Neural cell (in vitro differentiated cells): ENCODE results near the gene SMTNL1.

Experiments
- CTCF ChIP-seq: fragments of 450-650 bp; IDR thresholded peaks from 2 replicates; pipeline ENCODE4 v1.5.1; 2014; ENCODE audit warnings: antibody characterized with exemption, mild to moderate bottlenecking, moderate library complexity; ENCODE audit not compliant: poor library complexity, severe bottlenecking
- EP300 ChIP-seq: fragments of 450-650 bp; conservative IDR thresholded peaks from 2 replicates; pipeline ENCODE4 v1.6.1; 2014; ENCODE audit warnings: antibody characterized with exemption, mild to moderate bottlenecking, moderate library complexity; ENCODE audit not compliant: poor library complexity, severe bottlenecking
- EZH2 ChIP-seq: fragments of 200-600, 300-800 bp; shearing (Covaris generic), sonication (generic); IDR thresholded peaks from 2 replicates; pipeline ENCODE4 v1.6.1; 2014; ENCODE audit warnings: antibody characterized with exemption, low read length, borderline replicate concordance, mild to moderate bottlenecking; ENCODE audit not compliant: insufficient read depth, poor library complexity, severe bottlenecking
- MXI1 ChIP-seq: fragments of 450-650 bp; conservative IDR thresholded peaks from 2 replicates; pipeline ENCODE4 v1.6.1; 2014; ENCODE audit warnings: antibody characterized with exemption, mild to moderate bottlenecking; ENCODE audit not compliant: poor library complexity, severe bottlenecking
- POLR2AphosphoS5 ChIP-seq: IDR thresholded peaks from 2 replicates; pipeline ENCODE4 v1.6.1; 2012
- RAD21 ChIP-seq: fragments of 450-650 bp; conservative IDR thresholded peaks from 2 replicates; pipeline ENCODE4 v1.6.1; 2014; ENCODE audit warnings: antibody characterized with exemption, mild to moderate bottlenecking, moderate library complexity
- REST ChIP-seq: IDR thresholded peaks from 2 replicates; pipeline ENCODE4 v1.6.1; 2012; ENCODE audit warnings: borderline replicate concordance
- SMC3 ChIP-seq: fragments of 450-650 bp; conservative IDR thresholded peaks from 2 replicates; pipeline ENCODE4 v1.6.1; 2014; ENCODE audit warnings: antibody characterized with exemption, mild to moderate bottlenecking, moderate library complexity; ENCODE audit not compliant: poor library complexity
- TAF1 ChIP-seq: IDR thresholded peaks from 2 replicates; pipeline ENCODE4 v1.6.1; 2012; ENCODE audit warnings: low read depth

- TF ChIP-seq CTCF (no peak), RAD21 (no peak), EP300 (no peak), REST (no peak), POLR2AphosphoS5 (no peak), TAF1 (no peak), MXI1 (no peak), EZH2 (no peak), SMC3 (no peak)
These were observed 34.5 kb upstream of the SMTNL1 start for GRCh38 chr11:57502870-57503269.
